ENCODE results near the gene C10orf95. TPM values are rescaled to one million over a fixed set of nuclear protein-coding genes. Genes with fewer than 3 reads are reported as not detected.

C10orf95 gene
- total and polyA plus RNA-seq, 2 donors (not counting 1 experiment from before 2014, with no cell fraction given): 0.32 to 0.63 TPM

GRCh38 chr10:102402512-102402896 lies 48.8 kb downstream of the C10orf95 start:
- peaks cover 4% of the 10 kb centered on the region for H3K27me3 Mint-ChIP-seq
- Histone ChIP-seq H3K4me3 (ENCODE audit: control extremely low read depth in 1 of 5, extremely low read depth in 1 of 5, insufficient read depth in 1 of 5, low read depth in 2 of 5, low read length in 4 of 5) (no peak overlapping the region), H3K9me3 (ENCODE audit: control extremely low read depth in 1 of 3, control insufficient read depth in 2 of 3, insufficient read depth in 1 of 3, low read length in 2 of 3) (no peaks in the 10 kb centered on the region), H3K4me1 (ENCODE audit: control insufficient read depth in 2 of 2, insufficient read depth in 2 of 2, low read length in 2 of 2) (peaks cover 23 to 29% of the 10 kb centered on the region in 2 donors), H4K20me1 (ENCODE audit: control insufficient read depth, insufficient read depth, low read length, poor library complexity, severe bottlenecking) (peaks cover 74% of the 10 kb centered on the region), H3K27ac (ENCODE audit: low read length in 2 of 2) (no peak overlapping the region), H3K27me3 (replicated peaks in 1 of 4; ENCODE audit: control extremely low read depth in 1 of 4, control insufficient read depth in 3 of 4, insufficient read depth in 4 of 4, low read length in 3 of 4) (peaks cover 0 to 4% (median under 1%) of the 10 kb centered on the region in 4 experiments), H2AFZ (ENCODE audit: insufficient read depth, low read depth, low read length, poor library complexity, severe bottlenecking) (no peak overlapping the region), H3K36me3 (replicated peaks in 1 of 2; ENCODE audit: control extremely low read depth in 1 of 2, control insufficient read depth in 1 of 2, extremely low read depth in 1 of 2, insufficient read depth in 2 of 2, low read length in 1 of 2) (peaks cover 0 to 44% of the 10 kb centered on the region in 2 experiments), H3K9ac (ENCODE audit: low read length) (no peak overlapping the region), H3K79me2 (ENCODE audit: control insufficient read depth, insufficient read depth, low read length) (peaks cover 20% of the 10 kb centered on the region), H3K4me2 (replicated peaks; ENCODE audit: low read depth, low read length, poor library complexity, severe bottlenecking) (no peak overlapping the region)
- WGBS (ENCODE audit: insufficient coverage): no CpG with 5 or more reads among the region's 5 CpGs
- peaks cover 32% of the 10 kb centered on the region for H3K4me1 Mint-ChIP-seq
- ChIA-PET POLR2A (interaction anchor here (1.0 kb wide), 1 partner anchor 13 kb away, joined by 4 read pairs; no protein-coding TSS in a partner anchor), CTCF (interaction anchor here (0.9 to 4.4 kb wide), 12 partner anchors 9 to 173 kb away, joined by 3 to 35 read pairs (median 6); partner anchors contain the start of genes C10orf95, CUEDC2 and FBXL15)
- ATAC-seq (ENCODE audit: low read depth) (no peak), DNase-seq (peak; percentile 37)
- H3K4me3 Mint-ChIP-seq: no peak overlapping the region
- no peak overlapping the region for H3K27ac Mint-ChIP-seq
- no peaks in the 10 kb centered on the region for H3K9me3 Mint-ChIP-seq (ENCODE audit: insufficient read depth)
- intact Hi-C loops (cut with micrococcal nuclease): no loop called here
- no peak for TF ChIP-seq EZH2 (IDR thresholded peaks at IDR 0.05; ENCODE audit: borderline replicate concordance, insufficient read depth, low read depth, low read length, poor library complexity, severe bottlenecking)
- TF ChIP-seq CTCF (IDR thresholded peaks at IDR 0.05): no peak

GRCh38 chr10:102401735-102402511 lies 49.4 kb downstream of the C10orf95 start:
- TF ChIP-seq CTCF (IDR thresholded peaks at IDR 0.05) (no peak), EZH2 (IDR thresholded peaks at IDR 0.05; ENCODE audit: borderline replicate concordance, insufficient read depth, low read depth, low read length, poor library complexity, severe bottlenecking) (no peak)
- H2AFZ ChIP-seq (ENCODE audit: insufficient read depth, low read depth, low read length, poor library complexity, severe bottlenecking): no peak overlapping the region
- no peak overlapping the region for H3K4me2 ChIP-seq (replicated peaks; ENCODE audit: low read depth, low read length, poor library complexity, severe bottlenecking)
- H3K27me3 ChIP-seq (replicated peaks in 1 of 4; ENCODE audit: control extremely low read depth in 1 of 4, control insufficient read depth in 3 of 4, insufficient read depth in 4 of 4, low read length in 3 of 4): no peaks in the 10 kb centered on the region
- CTCF ChIA-PET: interaction anchor here (0.9 to 7.1 kb wide), 8 partner anchors 9 to 171 kb away, joined by 3 to 35 read pairs (median 10); partner anchors contain the start of genes C10orf95 and FBXL15
- intact Hi-C loops (cut with micrococcal nuclease): no loop called here
- no peak overlapping the region for H3K27ac ChIP-seq (ENCODE audit: low read length in 2 of 2)
- Mint-ChIP-seq H3K27me3 (no peaks in the 10 kb centered on the region), H3K4me3 (no peak overlapping the region), H3K4me1 (peaks cover 37% of the 10 kb centered on the region), H3K27ac (peak overlapping the region; percentile 63), H3K9me3 (ENCODE audit: insufficient read depth) (no peaks in the 10 kb centered on the region)
- H3K9me3 ChIP-seq (ENCODE audit: control extremely low read depth in 1 of 3, control insufficient read depth in 2 of 3, insufficient read depth in 1 of 3, low read length in 2 of 3): no peaks in the 10 kb centered on the region
- DNase-seq: peak; percentile 49
- ATAC-seq (ENCODE audit: low read depth): no peak
- H3K79me2 ChIP-seq (ENCODE audit: control insufficient read depth, insufficient read depth, low read length): peaks cover 24% of the 10 kb centered on the region
- 94% methylated on average over 12 of the region's 18 CpGs for WGBS (ENCODE audit: insufficient coverage)
- peaks cover 26 to 34% of the 10 kb centered on the region in 2 donors for H3K4me1 ChIP-seq (ENCODE audit: control insufficient read depth in 2 of 2, insufficient read depth in 2 of 2, low read length in 2 of 2)
- H3K9ac ChIP-seq (ENCODE audit: low read length): no peak overlapping the region
- POLR2A ChIA-PET: interaction anchor here (1.0 to 1.2 kb wide), 2 partner anchors 8 to 13 kb away, joined by 3 to 4 read pairs; no protein-coding TSS in a partner anchor
- H3K4me3 ChIP-seq (ENCODE audit: control extremely low read depth in 1 of 5, extremely low read depth in 1 of 5, insufficient read depth in 1 of 5, low read depth in 2 of 5, low read length in 4 of 5): no peak overlapping the region
- H4K20me1 ChIP-seq (ENCODE audit: control insufficient read depth, insufficient read depth, low read length, poor library complexity, severe bottlenecking): peaks cover 76% of the 10 kb centered on the region
- H3K36me3 ChIP-seq (replicated peaks in 1 of 2; ENCODE audit: control extremely low read depth in 1 of 2, control insufficient read depth in 1 of 2, extremely low read depth in 1 of 2, insufficient read depth in 2 of 2, low read length in 1 of 2): peaks cover 0 to 49% of the 10 kb centered on the region in 2 experiments

Measured in B cell (primary cell).